MG63 (cell line): Measurements from ENCODE around the gene LAIR2. TPM values are rescaled to one million over a fixed set of nuclear protein-coding genes. Genes with fewer than 3 reads are reported as not detected.
"Not testable (repeated sequence)": the region's sequence is repeated elsewhere in the genome, so short reads cannot be mapped to it uniquely, and the experiment has no call there.

Experiments
- DNase-seq: peaks from one replicate; pipeline ENCODE4 v3.0.0-alpha.2; 2020
- H3K27me3 ChIP-seq: fragments of 250-450 bp; sonication (Bioruptor Pico); 2 replicates; pipeline ENCODE4 v1.5.1; 2020; ENCODE audit warnings: mild to moderate bottlenecking, moderate library complexity
- H3K36me3 ChIP-seq: fragments of 250-450 bp; sonication (Bioruptor Pico); 2 replicates; pipeline ENCODE4 v1.5.1; 2020; ENCODE audit warnings: mild to moderate bottlenecking, moderate library complexity
- H3K4me3 ChIP-seq: fragments of 250-450 bp; sonication (Bioruptor Pico); 2 replicates; pipeline ENCODE4 v1.5.1; 2020; ENCODE audit warnings: mild to moderate bottlenecking, moderate library complexity
- H3K9me3 ChIP-seq: fragments of 250-450 bp; sonication (Bioruptor Pico); 2 replicates; pipeline ENCODE4 v1.5.1; 2020; ENCODE audit warnings: mild to moderate bottlenecking, moderate library complexity
- total RNA-seq: library from RNA; depleted of rRNA; stranded (reverse); fragments of >200 nt; shearing (Covaris generic); gene quantifications from 2 replicates; pipeline ENCODE4 v1.2.3, GENCODE V29; 2014; ENCODE audit warnings: low replicate concordance

Gene LAIR2
- total RNA-seq, 1 experiment from 2014 or later: not detected

GRCh38 chr19:54462655-54463530, 39.7 kb upstream of the LAIR2 start:
- Histone ChIP-seq H3K27me3 (no peaks in the 10 kb centered on the region), H3K9me3 (no peaks in the 10 kb centered on the region), H3K36me3 (peaks cover 43% of the 10 kb centered on the region), H3K4me3 (peak overlapping the region; percentile 61)
- DNase-seq: peak; percentile 72

DNA sequence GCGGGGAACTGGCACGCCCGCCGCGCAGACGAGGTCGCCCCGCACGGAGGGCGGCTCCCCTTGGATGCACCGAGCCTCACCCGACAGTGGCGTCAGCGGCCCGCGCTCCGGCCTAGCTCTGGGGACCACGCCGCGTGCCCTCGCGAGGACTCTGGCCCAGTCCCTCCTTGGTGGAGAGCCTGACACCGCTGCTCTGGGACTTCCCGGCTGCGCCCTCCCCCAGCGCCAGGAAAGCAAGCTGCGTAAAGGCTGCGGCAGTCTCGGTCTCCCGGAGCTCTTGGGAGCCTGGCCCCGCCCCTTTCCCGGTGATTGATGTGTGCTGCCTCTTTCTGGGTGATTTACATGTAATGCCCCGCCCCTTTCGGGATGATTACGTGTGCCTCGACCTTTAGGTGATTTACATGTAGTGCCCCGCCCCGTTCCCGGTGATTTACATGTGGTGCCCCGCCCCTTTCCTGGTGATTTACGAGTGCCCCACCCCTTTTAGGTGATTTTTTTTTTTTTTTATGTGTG, 39.0 kb upstream of the LAIR2 start, which contains the start of gene LENG9:
Gene LENG9, minus strand, starts transcription at position 248 of the 513 bp plus-strand sequence. CDS start 252 bp downstream, outside the sequence.
- Histone ChIP-seq H3K36me3 (peaks cover 36% of the 10 kb centered on the region), H3K27me3 (no peaks in the 10 kb centered on the region), H3K4me3 (peak within 1 kb of the TSS; percentile 61), H3K9me3 (no peaks in the 10 kb centered on the region)
- DNase-seq: peak; percentile 98

DNA sequence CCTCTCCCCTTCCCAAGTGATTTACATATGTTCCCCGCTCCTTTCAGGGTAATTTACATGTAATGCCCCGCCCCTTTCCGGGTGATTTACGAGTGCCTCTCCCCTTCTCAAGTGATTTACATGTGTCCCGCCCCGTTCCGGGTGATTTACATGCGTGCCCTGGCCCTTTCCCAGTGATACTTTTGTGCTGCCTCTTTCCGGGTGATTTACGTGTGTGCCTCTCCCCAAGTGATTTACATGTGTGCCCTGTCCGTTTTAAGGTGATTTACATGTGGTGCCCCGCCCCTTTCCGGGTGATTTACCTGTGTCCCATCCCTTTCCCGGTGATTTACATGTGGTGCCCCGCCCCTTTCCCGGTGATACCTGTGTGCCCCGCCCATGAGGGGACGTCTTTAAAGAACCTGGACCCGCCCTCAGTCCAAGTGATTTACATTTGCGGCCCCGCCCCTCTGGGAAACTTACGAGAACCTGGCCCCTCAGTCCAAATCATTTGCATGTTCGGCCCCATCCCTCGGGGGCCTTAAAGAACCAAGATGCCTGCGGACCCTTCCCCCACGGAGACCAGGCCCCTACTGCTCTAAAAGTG, 38.5 kb upstream of the LAIR2 start:
- peak overlapping the region; percentile 61 for H3K4me3 ChIP-seq
- peaks cover 31% of the 10 kb centered on the region for H3K36me3 ChIP-seq
- peak; percentile 81 for DNase-seq
- no peaks in the 10 kb centered on the region for H3K27me3 ChIP-seq
- no peaks in the 10 kb centered on the region for H3K9me3 ChIP-seq

DNA sequence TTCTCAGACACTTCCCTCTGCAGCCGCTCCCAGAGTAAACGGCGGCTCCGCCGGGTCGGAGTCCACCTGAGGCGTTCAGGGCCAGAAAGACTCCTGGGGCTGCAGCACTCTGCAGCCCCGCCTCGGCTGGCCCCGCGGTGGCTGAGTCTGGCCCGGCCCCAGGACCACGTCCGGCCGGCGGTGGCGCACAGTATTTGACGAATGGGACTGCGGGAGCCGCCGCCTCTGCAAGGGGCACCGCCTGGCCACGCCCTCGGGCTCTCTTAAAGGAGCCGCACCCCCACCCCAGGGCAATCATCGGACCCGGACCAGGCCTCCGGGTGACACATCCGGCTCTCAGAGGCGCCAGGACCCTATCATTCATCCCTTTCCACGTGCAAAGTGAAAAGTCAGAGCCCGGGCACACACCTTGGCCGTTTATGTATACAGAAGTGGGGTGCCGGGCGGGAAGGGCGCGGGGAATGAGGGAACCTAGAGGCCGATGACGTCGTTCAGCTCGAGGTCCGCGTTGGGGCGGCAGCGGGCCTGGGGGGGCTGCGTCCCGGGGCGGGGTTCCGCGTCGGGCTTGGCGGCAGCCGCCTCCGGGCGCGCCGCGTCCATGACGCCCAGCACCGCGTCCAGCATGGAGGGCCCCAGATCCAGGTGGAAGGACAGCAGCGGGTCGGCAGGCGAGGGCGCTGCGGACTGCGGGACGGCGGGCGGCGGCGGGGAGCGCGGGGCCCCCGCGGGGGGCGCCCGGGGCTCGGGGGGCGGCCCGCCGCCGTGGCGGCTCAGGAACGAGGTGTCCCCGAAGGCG, 37.8 kb upstream of the LAIR2 start:
- H3K27me3 ChIP-seq: no peaks in the 10 kb centered on the region
- peaks cover 26% of the 10 kb centered on the region for H3K36me3 ChIP-seq

GRCh38 chr19:54465426-54466109, 37.1 kb upstream of the LAIR2 start:
- Histone ChIP-seq H3K36me3 (peaks cover 21% of the 10 kb centered on the region), H3K9me3 (no peaks in the 10 kb centered on the region), H3K27me3 (no peaks in the 10 kb centered on the region), H3K4me3 (no peak overlapping the region)
- no peak for DNase-seq

More for the DNA sequence above, 37.8 kb upstream of the LAIR2 start:
- peak; percentile 92 for DNase-seq
- Histone ChIP-seq H3K9me3 (no peaks in the 10 kb centered on the region), H3K4me3 (peak overlapping the region; percentile 61)

GRCh38 chr19:54466110-54466480, 36.5 kb upstream of the LAIR2 start:
- DNase-seq, H3K4me3 ChIP-seq, H3K9me3 ChIP-seq, H3K27me3 ChIP-seq: not testable (repeated sequence)
- peaks cover 17% of the 10 kb centered on the region for H3K36me3 ChIP-seq

GRCh38 chr19:54469496-54469934, 33.1 kb upstream of the LAIR2 start:
- Histone ChIP-seq H3K9me3 (no peaks in the 10 kb centered on the region), H3K36me3 (no peaks in the 10 kb centered on the region), H3K4me3 (no peak overlapping the region), H3K27me3 (no peaks in the 10 kb centered on the region)
- no peak for DNase-seq

DNA sequence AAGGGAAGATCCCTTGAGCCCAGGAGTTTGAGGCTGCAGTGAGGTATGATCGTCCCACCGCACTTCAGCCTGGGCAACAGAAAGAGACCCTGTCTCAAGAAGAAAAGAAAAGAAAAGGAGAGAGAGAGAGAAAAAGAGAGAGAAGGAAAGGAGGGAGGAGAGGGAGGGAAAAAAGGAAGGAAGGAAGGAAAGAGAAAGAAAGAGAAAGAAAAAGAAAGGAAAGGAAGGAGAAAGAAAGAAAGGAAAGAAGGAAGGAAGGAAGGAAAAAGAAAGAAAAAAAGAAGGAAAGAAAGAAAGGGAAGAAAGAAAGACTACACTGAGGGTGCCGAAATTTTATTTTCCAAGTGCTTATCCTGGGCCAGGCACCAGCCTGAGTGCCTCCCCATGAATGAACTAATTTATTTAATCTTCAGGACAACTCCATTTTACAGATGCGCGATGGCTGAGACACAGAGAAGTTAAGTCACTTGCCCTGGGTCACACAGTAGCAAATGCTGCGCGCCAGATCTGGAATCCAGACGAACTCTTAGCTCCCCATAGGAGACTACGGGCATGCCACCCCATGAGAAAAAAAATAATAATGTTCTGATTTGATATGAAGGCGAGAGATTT, 32.2 kb upstream of the LAIR2 start:
- DNase-seq: no peak
- no peaks in the 10 kb centered on the region for H3K27me3 ChIP-seq
- H3K36me3 ChIP-seq: no peaks in the 10 kb centered on the region
- no peaks in the 10 kb centered on the region for H3K9me3 ChIP-seq
- no peak overlapping the region for H3K4me3 ChIP-seq

GRCh38 chr19:54470991-54471782, 31.4 kb upstream of the LAIR2 start:
- DNase-seq: no peak

DNA sequence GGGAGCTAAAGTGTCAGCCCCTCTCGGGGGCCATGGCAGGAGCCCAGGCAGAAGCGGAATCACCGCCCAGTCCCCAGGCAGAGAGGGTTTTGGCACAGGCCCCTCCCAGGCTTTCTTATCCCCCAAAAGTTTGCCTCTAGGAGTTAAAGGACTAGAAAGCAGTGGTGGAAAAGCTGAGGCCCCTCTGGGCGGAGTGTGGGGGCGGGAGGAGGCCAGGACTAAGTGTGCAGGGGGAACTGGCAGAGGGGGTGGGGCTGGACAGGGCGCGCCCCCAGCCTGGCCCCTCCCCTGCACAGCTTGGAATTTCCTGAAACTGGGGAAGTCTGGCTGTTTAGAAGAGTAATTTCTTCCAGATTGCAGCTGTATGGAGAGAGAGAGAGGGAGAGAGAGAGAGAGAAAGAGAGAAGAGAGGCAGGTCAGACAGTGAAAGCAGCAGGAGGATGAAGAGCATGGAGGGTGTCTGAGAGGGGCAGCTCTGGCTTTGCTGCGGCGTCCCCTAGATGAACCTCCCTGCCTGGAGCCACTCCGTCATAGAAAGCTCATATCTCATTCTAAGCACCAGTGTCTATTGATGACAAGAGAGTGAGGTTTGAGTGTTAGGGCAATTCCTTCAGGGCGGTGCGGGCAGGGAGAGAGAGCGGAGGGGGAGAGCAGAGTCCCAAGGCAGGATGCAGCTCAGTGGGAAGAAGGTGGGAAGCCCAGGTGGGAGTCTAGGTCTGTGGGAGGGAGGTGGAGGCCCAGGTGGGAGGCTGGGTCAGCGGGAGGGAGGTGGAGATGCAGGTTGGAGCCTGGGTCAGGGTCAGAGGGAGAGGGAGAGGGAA, 29.4 kb upstream of the LAIR2 start, which contains the start of gene CDC42EP5:
Gene CDC42EP5, minus strand, starts transcription at position 226 of the 821 bp plus-strand sequence. CDS start 7,749 bp downstream, outside the sequence.
- Histone ChIP-seq H3K4me3 (peak within 1 kb of the TSS; percentile 36), H3K36me3 (no peaks in the 10 kb centered on the region), H3K27me3 (no peaks in the 10 kb centered on the region), H3K9me3 (no peaks in the 10 kb centered on the region)
- peak; percentile 73 for DNase-seq

More at GRCh38 chr19:54470991-54471782, 31.4 kb upstream of the LAIR2 start:
- H3K4me3 ChIP-seq: no peak overlapping the region
- H3K9me3 ChIP-seq: no peaks in the 10 kb centered on the region
- no peaks in the 10 kb centered on the region for H3K36me3 ChIP-seq
- H3K27me3 ChIP-seq: no peaks in the 10 kb centered on the region

- DNase-seq: no peak
- Histone ChIP-seq H3K9me3 (no peaks in the 10 kb centered on the region), H3K4me3 (no peak overlapping the region), H3K27me3 (no peaks in the 10 kb centered on the region), H3K36me3 (no peaks in the 10 kb centered on the region)
These were observed 28.7 kb upstream of the LAIR2 start for GRCh38 chr19:54473892-54474372.

DNA sequence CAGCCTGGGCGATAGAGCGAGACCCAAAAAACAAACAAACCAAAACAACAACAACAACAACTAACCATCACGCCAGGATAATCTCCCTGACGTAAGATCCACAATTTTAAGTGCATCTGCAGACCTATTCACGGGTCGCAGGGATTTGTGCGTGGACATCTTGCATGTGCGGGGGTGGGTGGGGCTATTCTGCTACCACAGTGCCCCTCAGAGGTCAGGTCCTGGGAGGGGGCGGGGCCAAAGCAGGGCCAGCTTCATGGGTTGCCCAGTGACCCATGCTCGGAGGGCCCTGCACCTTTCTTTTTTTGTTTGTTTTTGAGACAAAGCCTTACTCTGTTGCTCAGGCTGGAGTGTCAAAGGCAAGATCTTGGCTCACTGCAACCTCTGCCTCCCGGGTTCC, 26.9 kb upstream of the LAIR2 start:
- Histone ChIP-seq H3K9me3 (no peaks in the 10 kb centered on the region), H3K4me3 (no peak overlapping the region), H3K36me3 (no peaks in the 10 kb centered on the region), H3K27me3 (peaks cover 5% of the 10 kb centered on the region; the same call in 1 of the 2 replicates)
- DNase-seq: no peak

GRCh38 chr19:54477650-54478049, 25.0 kb upstream of the LAIR2 start:
- Histone ChIP-seq H3K4me3 (no peak overlapping the region), H3K36me3 (no peaks in the 10 kb centered on the region), H3K9me3 (no peaks in the 10 kb centered on the region), H3K27me3 (peaks cover 5% of the 10 kb centered on the region; the same call in 1 of the 2 replicates)
- DNase-seq: no peak

GRCh38 chr19:54478677-54479266, 23.9 kb upstream of the LAIR2 start:
- no peak for DNase-seq
- no peaks in the 10 kb centered on the region for H3K9me3 ChIP-seq
- H3K36me3 ChIP-seq: no peaks in the 10 kb centered on the region
- peaks cover 7% of the 10 kb centered on the region; the same call in 1 of the 2 replicates for H3K27me3 ChIP-seq
- no peak overlapping the region for H3K4me3 ChIP-seq
